Muscle layer of duodenum (tissue), 2 donors: Measurements from ENCODE around the gene ARL8A.
"Not testable (repeated sequence)": the region's sequence is repeated elsewhere in the genome, so short reads cannot be mapped to it uniquely, and the experiment has no call there.

Experiments
- H3K27ac ChIP-seq: one replicate; pipeline ENCODE4 v1.7.0; 2013; ENCODE audit warnings: mild to moderate bottlenecking, low read length
- H3K27me3 ChIP-seq: one replicate; pipeline ENCODE4 v1.7.0; 2013; ENCODE audit warnings: low read depth, mild to moderate bottlenecking, control low read depth, low read length
- H3K36me3 ChIP-seq, 2 donors: one replicate each; pipeline ENCODE4 v1.7.0; 2013; ENCODE audit warnings: low read length in 2 of 2, control low read depth in 1 of 2, mild to moderate bottlenecking in 1 of 2; ENCODE audit not compliant: insufficient read depth in 2 of 2, control insufficient read depth in 1 of 2
- H3K4me1 ChIP-seq, 2 donors: one replicate each; pipeline ENCODE4 v1.7.0; 2013; ENCODE audit warnings: low read length in 2 of 2, mild to moderate bottlenecking in 2 of 2, control low read depth in 1 of 2, moderate library complexity in 1 of 2; ENCODE audit not compliant: insufficient read depth in 2 of 2, control insufficient read depth in 1 of 2
- H3K4me3 ChIP-seq, 2 donors: one replicate each; pipeline ENCODE4 v1.7.0; 2013; ENCODE audit warnings: low read length in 2 of 2, low read depth in 1 of 2, mild to moderate bottlenecking in 1 of 2
- H3K9me3 ChIP-seq, 2 donors: one replicate each; pipeline ENCODE4 v1.7.0; 2013; ENCODE audit warnings: low read length in 2 of 2, control low read depth in 1 of 2, mild to moderate bottlenecking in 1 of 2; ENCODE audit not compliant: control insufficient read depth in 1 of 2
- donor health status: healthy.

Gene ARL8A

DNA sequence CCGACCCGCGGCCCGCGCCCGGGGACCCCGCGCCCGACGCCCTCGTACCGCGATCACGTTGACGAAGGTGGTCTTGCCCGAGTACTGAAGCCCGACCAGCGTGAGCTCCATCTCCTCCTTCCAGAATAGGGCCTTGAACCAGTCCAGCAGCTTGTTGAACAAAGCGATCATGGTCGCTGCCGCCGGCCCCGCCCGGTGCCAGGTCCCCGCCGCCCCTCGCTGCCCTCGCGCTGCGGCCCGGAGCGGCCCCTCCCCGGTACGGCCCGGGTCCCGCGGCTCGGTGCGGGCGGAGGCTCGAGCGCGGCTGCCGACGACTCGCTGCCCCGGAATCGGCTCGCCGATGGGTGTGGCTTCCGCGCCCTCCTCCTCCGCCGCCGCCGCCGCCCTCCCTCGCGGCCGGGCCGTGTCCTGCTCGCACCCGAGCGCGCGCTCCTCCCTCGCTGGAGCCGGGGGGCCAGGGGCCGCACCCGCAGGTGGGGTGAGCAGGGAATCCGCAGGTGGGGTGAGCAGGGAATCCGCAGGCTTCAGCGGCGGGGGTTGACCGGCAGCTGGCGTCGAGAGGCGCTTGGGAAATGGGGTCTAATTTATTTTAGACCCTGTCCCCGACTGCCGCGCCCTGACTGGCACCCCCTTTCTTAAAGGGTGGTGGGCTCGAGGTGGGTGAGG lies at the start of gene ARL8A:
ARL8A (minus strand) TSS at position 336 of the 666 bp plus-strand sequence; CDS start at position 171, 165 bp downstream.
- no peaks in the 10 kb centered on the region for H3K27me3 ChIP-seq
- peaks cover 5 to 27% of the 10 kb centered on the region in 2 donors for H3K4me1 ChIP-seq
- peak within 1 kb of the TSS; percentile 81 for H3K27ac ChIP-seq
- peak within 1 kb of the TSS; percentile 94 for H3K4me3 ChIP-seq
- H3K9me3 ChIP-seq = no peaks in the 10 kb centered on the region
- no peaks in the 10 kb centered on the region for H3K36me3 ChIP-seq

DNA sequence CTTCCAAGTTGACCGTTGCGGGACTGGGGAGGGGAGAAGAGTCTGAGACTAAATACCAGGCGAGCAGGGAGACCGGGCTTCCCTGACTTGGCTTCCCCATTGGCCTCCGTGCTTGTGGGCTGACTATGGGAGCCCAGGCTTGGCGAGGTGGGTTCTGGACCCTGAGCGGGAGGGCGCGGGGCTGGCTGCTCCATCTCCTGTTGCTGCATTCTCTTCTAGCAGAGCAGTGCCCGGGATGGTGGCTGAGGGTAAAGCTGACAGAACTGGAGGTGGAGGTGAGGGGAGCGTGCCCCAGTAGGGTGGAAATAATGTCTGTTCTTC lies 49.8 kb upstream of the ARL8A start:
- H3K27ac ChIP-seq = no peak overlapping the region
- H3K4me1 ChIP-seq = peaks cover 0 to 9% of the 10 kb centered on the region in 2 donors
- H3K9me3 ChIP-seq = no peaks in the 10 kb centered on the region
- no peaks in the 10 kb centered on the region for H3K36me3 ChIP-seq
- H3K27me3 ChIP-seq = peaks cover 10% of the 10 kb centered on the region
- H3K4me3 ChIP-seq = no peak overlapping the region

DNA sequence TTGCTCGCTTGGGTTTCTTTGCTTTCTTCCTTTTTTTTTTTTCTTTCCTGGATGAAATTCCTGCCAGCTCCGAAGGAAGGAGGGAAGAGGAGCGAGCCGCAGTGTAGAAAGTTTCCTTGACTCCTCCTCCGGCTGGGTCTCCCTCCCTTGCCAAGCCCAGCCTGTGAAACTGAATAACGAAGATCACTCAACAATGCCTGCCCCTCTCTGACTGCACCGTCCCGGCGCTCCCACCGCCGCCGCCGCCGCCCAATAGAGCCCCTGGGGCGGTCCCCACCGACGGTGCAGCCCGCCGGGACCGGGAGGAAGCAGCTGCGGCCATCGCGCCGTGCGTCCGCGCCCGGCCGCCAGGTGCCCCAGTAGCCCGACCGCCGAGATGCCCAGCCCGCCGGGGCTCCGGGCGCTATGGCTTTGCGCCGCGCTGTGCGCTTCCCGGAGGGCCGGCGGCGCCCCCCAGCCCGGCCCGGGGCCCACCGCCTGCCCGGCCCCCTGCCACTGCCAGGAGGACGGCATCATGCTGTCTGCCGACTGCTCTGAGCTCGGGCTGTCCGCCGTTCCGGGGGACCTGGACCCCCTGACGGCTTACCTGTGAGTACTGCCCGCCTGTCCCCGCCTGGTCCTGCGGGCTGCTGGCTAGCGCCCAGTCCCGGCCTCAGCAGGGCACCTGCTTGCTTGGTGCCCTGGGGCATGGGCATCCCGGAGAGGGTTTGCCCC lies 49.2 kb upstream of the ARL8A start, which contains the start of gene LGR6:
LGR6 (plus strand) TSS at position 186 of the 714 bp plus-strand sequence; CDS start at position 377, 191 bp downstream.
- Histone ChIP-seq H3K27ac (no peak within 1 kb of the TSS), H3K9me3 (no peaks in the 10 kb centered on the region), H3K27me3 (peaks cover 10% of the 10 kb centered on the region), H3K4me1 (peaks cover 0 to 9% of the 10 kb centered on the region in 2 donors), H3K36me3 (no peaks in the 10 kb centered on the region), H3K4me3 (peak within 1 kb of the TSS in 1 of 2 donors; percentile 38)

DNA sequence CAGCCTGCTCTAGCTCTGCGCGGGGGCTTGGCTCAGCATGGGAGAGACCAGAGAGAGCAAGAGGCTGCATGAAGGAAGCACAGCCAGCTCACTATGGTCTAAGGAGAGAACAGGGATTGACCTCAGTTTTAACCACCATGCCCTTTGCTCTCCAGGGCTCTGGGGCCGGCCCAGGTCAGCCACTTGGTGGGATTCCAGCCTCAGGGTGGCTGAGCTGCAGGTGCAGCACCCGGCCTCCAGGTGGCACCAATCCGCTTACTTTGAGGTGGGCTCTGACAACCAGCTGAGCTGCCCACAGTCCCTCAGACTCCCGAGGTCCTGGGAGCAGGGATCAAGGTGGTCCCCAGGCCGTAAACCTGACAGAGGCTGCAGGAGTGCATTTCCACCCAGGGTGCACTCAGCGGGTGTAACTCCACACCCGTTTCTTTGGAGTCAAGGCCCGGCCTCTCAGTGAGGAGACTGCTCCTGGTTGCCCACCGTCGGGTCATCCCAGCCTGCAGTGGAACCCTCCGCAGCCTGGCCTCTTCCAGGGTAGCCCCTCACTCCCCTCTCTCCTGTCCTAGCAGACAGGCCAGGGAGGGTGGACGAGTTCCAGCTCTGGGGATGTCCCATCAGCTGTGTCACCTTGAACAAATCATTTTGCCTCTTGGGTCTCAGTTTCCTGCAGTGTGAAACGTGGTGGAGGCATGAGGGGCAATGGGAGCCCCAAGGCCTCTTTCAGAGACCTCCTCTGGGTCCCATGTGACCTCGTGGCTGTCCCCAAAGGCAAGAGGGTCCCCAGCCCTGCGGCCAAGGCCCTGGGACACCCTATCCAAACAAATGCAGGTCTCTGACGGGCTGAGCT lies 48.5 kb upstream of the ARL8A start:
- H3K36me3 ChIP-seq = no peaks in the 10 kb centered on the region
- H3K27me3 ChIP-seq = peaks cover 10% of the 10 kb centered on the region
- H3K4me3 ChIP-seq = peak overlapping the region in 1 of 2 donors; percentile 38
- no peaks in the 10 kb centered on the region for H3K9me3 ChIP-seq
- peaks cover 0 to 9% of the 10 kb centered on the region in 2 donors for H3K4me1 ChIP-seq
- H3K27ac ChIP-seq = no peak overlapping the region

DNA sequence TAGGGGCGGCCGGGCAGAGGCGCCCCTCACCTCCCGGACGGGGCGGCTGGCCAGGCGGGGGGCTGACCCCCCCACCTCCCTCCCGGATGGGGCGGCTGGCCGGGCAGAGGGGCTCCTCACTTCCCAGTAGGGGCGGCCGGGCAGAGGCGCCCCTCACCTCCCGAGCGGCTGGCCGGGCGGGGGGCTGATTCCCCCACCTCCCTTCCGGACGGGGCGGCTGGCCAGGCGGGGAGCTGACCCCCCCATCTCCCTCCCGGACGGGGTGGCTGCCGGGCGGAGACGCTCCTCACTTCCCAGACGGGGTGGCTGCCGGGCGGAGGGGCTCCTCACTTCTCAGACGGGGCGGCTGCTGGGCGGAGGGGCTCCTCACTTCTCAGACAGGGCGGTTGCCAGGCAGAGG lies 46.9 kb upstream of the ARL8A start:
- not testable (repeated sequence) for H3K4me3 ChIP-seq, H3K27ac ChIP-seq, H3K9me3 ChIP-seq, H3K36me3 ChIP-seq, H3K4me1 ChIP-seq
- peaks cover 10% of the 10 kb centered on the region for H3K27me3 ChIP-seq

DNA sequence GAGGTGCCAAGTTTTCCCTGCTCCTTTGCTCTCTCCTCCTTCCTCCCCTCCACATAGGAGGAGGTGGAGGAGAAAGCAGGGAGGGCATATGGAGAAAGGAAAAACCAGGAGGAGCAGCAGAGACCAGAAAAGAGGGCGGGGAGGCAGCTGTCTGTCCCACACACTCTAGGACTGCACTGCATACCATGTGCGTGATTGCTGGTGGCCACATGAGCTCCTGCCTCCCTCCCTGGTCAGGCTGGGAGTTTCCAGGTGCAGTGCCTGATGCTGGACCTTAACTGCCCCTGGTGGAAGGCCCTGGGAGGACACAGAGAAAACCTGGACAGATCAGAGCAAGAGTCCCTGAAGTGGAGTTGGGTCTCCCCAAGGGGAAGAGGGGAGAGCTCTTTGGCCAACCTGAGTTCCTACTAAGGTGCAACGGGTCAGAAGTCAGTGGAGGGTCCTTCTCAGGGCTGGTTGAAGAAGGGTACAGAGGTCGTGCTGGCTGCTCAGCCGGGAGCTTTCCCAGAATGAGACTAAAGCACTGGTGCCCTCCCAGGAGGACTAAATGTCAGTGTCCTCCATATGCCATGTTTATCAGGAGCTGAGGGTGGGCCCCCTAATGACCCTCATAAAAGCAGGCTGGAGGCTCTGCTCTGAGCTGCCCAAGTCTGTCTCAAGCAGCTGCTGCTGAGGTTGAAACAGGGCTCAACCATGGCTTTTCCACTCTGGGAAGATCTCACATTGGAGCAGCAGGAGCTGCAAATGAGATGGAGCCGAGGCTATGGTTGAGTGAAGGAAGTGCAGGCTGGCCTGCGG lies 45.6 kb upstream of the ARL8A start:
- H3K4me1 ChIP-seq = peaks cover 0 to 9% of the 10 kb centered on the region in 2 donors
- no peak overlapping the region for H3K4me3 ChIP-seq
- H3K27me3 ChIP-seq = peaks cover 10% of the 10 kb centered on the region

DNA sequence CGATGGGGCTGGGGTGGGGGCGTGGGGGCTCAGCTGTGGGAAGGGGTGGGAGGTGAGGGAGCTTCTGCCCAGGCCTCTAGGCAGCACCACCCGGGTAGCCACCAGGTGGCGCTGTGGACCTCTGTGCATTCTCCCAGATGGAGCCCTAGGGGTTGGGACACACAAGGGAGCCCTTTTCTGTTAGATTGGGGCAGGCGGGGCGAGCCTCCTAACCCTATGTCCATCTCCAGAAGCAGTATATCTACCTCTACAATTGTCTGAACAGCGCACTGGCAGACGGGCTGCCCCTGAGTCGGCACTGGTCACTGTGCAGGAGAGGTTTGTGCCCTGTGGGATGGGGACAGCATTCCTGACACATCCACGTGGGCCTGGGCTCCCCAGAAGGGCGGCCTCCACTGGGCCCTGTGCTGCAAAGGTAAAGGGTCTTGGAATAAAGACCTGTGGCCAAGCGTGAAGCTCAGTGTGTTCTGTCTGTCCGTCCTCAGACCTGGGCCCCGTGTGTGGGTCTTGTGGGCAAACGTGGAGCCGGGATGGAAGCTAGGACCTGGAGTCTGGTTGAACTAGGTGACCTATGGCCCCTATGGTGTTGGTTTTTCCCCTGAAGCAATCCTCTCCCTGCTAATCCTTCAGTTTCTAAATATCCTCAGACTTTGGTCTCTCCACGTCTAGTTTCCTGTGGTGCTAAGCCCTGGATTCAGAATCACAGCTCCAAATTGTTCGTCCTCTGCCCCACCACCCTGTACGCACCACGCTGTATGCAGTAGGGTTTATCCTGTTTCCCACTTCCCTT lies 44.7 kb upstream of the ARL8A start:
- Histone ChIP-seq H3K4me1 (peaks cover 0 to 9% of the 10 kb centered on the region in 2 donors), H3K4me3 (no peak overlapping the region), H3K9me3 (no peaks in the 10 kb centered on the region), H3K27me3 (peaks cover 9% of the 10 kb centered on the region), H3K27ac (no peak overlapping the region), H3K36me3 (no peaks in the 10 kb centered on the region)

More for the DNA sequence above, 45.6 kb upstream of the ARL8A start:
- Histone ChIP-seq H3K27ac (no peak overlapping the region), H3K36me3 (no peaks in the 10 kb centered on the region), H3K9me3 (no peaks in the 10 kb centered on the region)

DNA sequence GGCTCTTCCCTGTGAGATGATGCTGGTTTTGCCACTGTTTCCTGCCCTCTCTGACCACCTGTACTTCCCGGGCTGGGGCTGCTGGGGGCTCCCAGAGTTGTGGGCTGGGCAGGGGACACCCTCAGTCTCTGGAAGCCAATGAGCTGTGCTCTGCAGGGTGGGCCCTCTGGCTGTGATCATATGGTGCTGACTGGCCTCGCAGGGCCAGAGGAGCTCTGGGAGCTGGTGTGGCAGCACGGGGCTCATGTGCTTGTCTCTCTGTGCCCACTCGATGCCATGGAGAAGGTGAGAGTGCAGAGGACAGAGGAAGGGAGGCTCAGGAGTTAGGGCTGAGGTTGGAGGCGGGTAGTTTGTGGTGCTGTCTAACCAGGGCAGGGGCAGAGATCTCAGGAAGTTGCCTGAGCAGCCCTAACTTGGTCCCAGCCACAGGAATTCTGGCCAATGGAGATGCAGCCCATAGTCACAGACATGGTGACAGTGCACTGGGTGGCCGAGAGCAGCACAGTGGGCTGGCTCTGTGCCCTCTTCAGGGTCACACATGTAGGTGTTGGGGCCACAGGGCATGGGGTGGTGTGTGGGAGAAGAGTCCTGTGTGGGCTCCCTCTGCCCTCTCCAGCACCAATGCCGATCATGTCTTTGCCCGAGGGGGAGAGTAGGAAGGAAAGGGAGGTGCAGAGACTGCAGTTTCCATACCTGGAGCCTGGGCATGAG lies 43.3 kb upstream of the ARL8A start:
- no peaks in the 10 kb centered on the region for H3K27me3 ChIP-seq
- H3K4me1 ChIP-seq = peaks cover 0 to 3% of the 10 kb centered on the region in 2 donors
- H3K27ac ChIP-seq = no peak overlapping the region
- H3K9me3 ChIP-seq = no peaks in the 10 kb centered on the region
- H3K36me3 ChIP-seq = no peaks in the 10 kb centered on the region
- H3K4me3 ChIP-seq = no peak overlapping the region

DNA sequence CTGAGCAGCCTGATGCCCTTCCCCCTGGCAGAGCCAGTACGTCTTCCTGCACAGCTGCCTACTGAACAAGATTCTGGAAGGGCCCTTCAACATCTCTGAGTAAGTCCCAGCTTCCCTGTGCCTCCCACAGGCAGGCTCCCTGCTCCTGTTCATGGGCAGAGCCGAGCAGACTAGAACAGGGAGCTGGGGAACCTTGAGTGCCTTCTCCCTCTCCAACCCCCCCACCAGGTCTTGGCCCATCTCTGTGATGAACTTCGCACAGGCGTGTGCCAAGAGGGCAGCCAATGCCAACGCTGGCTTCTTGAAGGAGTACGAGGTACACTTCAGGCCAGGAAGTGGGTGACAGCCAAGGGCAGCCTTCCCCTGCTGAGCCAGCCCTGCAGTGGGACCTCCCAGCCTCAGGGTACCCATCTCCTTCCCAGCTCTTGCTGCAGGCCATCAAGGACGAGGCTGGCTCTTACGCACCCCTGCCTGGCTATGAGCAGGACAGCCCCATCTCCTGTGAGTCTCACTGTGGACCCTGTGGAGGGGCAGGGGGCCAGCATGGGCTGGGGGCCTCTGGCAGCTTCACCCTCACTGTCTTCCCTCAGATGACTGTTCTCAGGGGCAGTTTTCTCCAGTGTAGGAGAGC lies 42.6 kb upstream of the ARL8A start:
- H3K4me3 ChIP-seq = no peak overlapping the region
- H3K27me3 ChIP-seq = no peaks in the 10 kb centered on the region
- H3K36me3 ChIP-seq = no peaks in the 10 kb centered on the region
- H3K27ac ChIP-seq = no peak overlapping the region
- no peaks in the 10 kb centered on the region for H3K9me3 ChIP-seq
- H3K4me1 ChIP-seq = no peaks in the 10 kb centered on the region
